Uterus (tissue), 2 donors: ENCODE results near the gene ATF7.

Experiments
- POLR2A ChIP-seq, 2 donors: fragments of 450-650 bp; IDR thresholded peaks; one replicate each; pipeline ENCODE4 v1.6.1; 2016; ENCODE audit warnings: antibody characterized with exemption in 2 of 2, mild to moderate bottlenecking in 1 of 2, moderate library complexity in 1 of 2
- TF ChIP-seq, protein P1 (sequence below), 4 experiments: fragments of 200-600 bp in 2 of 4; fragments of 450-650 bp in 2 of 4; sonication (generic) in 2 of 4; IDR thresholded peaks; one replicate each; pipeline ENCODE4 v1.5.1; 2016 to 2019; ENCODE audit warnings: antibody characterized with exemption in 4 of 4, mild to moderate bottlenecking in 2 of 4, moderate library complexity in 1 of 4

GRCh38 chr12:53502331-53502730 is 123.9 kb downstream of the ATF7 start:
- TF ChIP-seq POLR2A (IDR thresholded peaks at IDR 0.05), result no peak
- TF ChIP-seq, protein P1, sequence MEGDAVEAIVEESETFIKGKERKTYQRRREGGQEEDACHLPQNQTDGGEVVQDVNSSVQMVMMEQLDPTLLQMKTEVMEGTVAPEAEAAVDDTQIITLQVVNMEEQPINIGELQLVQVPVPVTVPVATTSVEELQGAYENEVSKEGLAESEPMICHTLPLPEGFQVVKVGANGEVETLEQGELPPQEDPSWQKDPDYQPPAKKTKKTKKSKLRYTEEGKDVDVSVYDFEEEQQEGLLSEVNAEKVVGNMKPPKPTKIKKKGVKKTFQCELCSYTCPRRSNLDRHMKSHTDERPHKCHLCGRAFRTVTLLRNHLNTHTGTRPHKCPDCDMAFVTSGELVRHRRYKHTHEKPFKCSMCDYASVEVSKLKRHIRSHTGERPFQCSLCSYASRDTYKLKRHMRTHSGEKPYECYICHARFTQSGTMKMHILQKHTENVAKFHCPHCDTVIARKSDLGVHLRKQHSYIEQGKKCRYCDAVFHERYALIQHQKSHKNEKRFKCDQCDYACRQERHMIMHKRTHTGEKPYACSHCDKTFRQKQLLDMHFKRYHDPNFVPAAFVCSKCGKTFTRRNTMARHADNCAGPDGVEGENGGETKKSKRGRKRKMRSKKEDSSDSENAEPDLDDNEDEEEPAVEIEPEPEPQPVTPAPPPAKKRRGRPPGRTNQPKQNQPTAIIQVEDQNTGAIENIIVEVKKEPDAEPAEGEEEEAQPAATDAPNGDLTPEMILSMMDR (IDR thresholded peaks at IDR 0.05), result no peak
